GM12891 (cell line): ENCODE results near the gene CELF2.
"Not testable (repeated sequence)": the region's sequence is repeated elsewhere in the genome, so short reads cannot be mapped to it uniquely, and the experiment has no call there.

Experiments
- DNase-seq: peaks from one replicate; pipeline ENCODE4 v3.0.0; 2011; ENCODE audit warnings: low spot score; ENCODE audit not compliant: insufficient read length
- FAIRE-seq: peaks from 2 replicates; lab custom pipeline; 2011; peaks lifted over from hg19 to GRCh38; lab: Jason Lieb, UNC
- PAX5 ChIP-seq: IDR thresholded peaks from 2 replicates; pipeline ENCODE4 v1.6.1; 2011; ENCODE audit warnings: low read length, moderate library complexity, mild to moderate bottlenecking; ENCODE audit not compliant: insufficient read depth, severe bottlenecking
- POLR2A ChIP-seq: IDR thresholded peaks from 2 replicates; pipeline ENCODE4 v1.6.1; 2011; ENCODE audit warnings: low read depth, low read length, control low read depth
- POLR2AphosphoS5 ChIP-seq: IDR thresholded peaks from 2 replicates; pipeline ENCODE4 v1.6.1; 2011; ENCODE audit warnings: low read depth, low read length, control low read depth
- POU2F2 ChIP-seq: IDR thresholded peaks from 2 replicates; pipeline ENCODE4 v1.6.1; 2011; ENCODE audit warnings: low read depth, mild to moderate bottlenecking, control low read depth, low read length, moderate library complexity
- SPI1 ChIP-seq: IDR thresholded peaks from 2 replicates; pipeline ENCODE4 v1.6.1; 2011; ENCODE audit warnings: low read depth, low read length, control low read depth
- TAF1 ChIP-seq: IDR thresholded peaks from 2 replicates; pipeline ENCODE4 v1.6.1; 2011; ENCODE audit warnings: low read depth, low read length, control low read depth

The CELF2 gene

DNA sequence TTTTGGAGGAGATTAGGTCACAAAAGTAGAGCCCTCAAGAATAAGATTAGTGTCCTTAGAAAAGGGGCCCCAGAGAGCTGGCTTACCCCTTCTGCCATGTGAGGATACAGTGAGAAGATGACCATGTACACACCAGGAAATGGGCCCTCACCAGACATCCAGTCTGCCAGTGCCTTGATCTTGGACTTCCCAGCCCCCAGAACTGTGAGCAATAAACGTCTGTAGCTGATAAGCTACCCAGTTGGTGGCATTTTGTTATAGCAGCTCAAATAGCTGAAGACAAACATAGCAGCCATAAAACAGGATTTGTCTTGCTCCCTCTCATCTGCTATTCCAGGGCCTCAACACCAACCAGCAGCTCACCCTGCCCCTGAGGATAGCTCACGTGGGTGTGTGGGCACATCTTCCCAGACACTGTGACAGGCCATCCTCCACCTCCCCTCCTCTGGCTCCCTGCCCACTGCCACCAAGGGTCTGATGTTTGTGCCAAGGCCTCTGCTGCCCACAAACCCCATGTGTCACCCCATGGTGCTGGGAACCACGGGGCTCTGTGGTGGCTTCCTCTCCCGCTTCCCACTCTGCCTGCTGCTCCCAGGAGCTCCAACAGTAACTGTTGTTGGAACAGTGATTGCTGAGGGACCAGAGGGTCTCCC, 341.4 kb downstream of the CELF2 start:
- no peak for FAIRE-seq
- DNase-seq = no peak

GRCh38 chr10:11359869-11360268, 342.2 kb downstream of the CELF2 start:
- TF ChIP-seq POU2F2 (no peak), TAF1 (no peak), POLR2A (no peak), PAX5 (no peak), POLR2AphosphoS5 (no peak), SPI1 (no peak)
- DNase-seq (no peak), FAIRE-seq (no peak)

More for the DNA sequence above, 341.4 kb downstream of the CELF2 start:
- TF ChIP-seq POLR2A (no peak), TAF1 (no peak), POLR2AphosphoS5 (no peak), PAX5 (no peak), SPI1 (no peak), POU2F2 (no peak)

DNA sequence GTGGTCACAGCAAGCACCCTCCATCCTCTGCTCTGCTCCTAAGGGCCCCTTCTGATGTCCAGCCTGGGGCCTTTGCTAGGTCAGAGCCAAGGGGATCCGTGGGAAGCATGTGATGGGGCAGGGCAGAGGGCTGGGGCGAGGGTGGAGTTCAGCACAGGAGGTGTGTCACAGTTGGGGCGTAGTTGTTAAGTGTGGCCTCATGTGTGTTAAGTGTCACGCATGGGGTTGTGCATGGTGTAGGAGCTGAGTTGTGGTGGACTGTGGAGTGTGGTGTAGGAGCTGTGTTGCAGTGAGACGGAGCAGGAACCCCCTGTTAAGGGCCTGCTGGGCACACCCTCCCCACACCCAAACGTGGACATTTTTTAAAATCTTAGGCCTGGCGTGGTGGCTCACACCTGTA, 345.8 kb downstream of the CELF2 start:
- FAIRE-seq (no peak), DNase-seq (no peak)
- TF ChIP-seq PAX5 (no peak), POLR2AphosphoS5 (no peak), POLR2A (no peak), TAF1 (no peak), POU2F2 (no peak)

GRCh38 chr10:11364241-11364640, 346.6 kb downstream of the CELF2 start:
- TF ChIP-seq SPI1 (no peak), POU2F2 (no peak), PAX5 (no peak), TAF1 (no peak), POLR2A (no peak), POLR2AphosphoS5 (no peak)
- no peak for FAIRE-seq
- DNase-seq = no peak

DNA sequence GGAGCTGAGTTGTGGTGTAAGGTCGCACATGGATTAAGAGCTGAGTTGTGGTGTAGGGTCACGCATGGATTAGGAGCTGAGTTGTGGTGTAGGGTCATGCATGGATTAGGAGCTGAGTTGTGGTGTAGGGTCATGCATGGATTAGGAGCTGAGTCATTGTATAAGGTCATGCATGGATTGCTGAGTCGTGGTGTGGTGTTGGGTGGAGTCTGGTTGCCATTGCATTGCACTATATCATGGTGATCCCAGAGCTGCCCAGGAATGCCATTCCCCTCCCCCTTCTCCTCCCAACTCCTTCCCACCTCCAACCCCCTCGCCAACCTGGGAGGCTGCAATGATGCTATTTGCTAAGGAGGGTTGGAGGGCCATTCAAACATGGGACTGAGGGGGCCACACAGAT, 349.2 kb downstream of the CELF2 start:
- not testable (repeated sequence) for FAIRE-seq, DNase-seq

- DNase-seq (no peak), FAIRE-seq (no peak)
- TF ChIP-seq SPI1 = no peak
- no peak for TF ChIP-seq POLR2AphosphoS5
- TF ChIP-seq PAX5 = no peak
- TF ChIP-seq POU2F2 = no peak
- TF ChIP-seq POLR2A = no peak
- TF ChIP-seq TAF1 = no peak
These were observed 349.8 kb downstream of the CELF2 start for GRCh38 chr10:11367505-11367904.

DNA sequence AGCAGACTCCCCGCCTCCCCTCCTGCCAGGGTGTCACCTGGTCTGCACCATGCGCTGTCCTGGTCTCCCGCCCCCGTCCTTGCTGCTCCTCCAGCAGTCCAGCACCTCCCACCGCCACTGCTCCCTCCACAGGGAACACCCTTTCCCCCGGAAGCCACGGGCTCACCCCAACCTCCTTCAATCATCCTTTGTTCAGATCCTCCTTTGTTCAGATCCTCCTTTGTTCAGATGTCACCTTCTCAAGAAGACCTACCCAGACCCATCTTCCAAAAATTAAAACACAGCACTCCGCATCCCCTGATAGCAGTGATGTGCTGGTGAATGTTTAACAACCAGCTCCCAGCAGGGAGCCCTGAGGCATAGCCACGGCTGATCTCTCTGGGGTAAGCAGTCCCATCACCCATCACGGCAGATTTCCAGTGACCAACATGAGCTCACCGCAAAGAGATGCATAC, 356.1 kb downstream of the CELF2 start:
- FAIRE-seq (no peak), DNase-seq (no peak)

DNA sequence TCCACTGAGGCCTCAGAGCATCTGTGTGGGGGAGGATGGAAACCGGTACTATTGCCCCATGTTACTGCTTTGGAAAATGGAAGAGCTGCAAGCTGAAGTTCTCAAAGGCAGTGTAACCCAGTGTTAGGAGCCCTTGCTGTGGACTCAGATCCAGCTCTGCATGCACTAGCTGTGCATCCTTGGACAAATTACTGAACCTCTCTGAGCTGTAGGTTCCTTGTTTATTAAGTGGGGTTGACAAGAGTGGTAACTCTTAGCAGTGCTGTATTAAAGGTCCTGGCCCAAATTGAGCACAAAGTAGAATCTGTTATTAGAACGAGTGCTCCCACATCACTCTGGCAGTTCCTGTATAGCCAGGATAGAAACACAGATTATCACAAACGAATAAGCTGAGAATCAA, 359.6 kb downstream of the CELF2 start:
- TF ChIP-seq POLR2A = no peak
- no peak for TF ChIP-seq POU2F2
- TF ChIP-seq POLR2AphosphoS5 = no peak
- TF ChIP-seq PAX5 = no peak
- no peak for TF ChIP-seq SPI1
- no peak for TF ChIP-seq TAF1
- DNase-seq = no peak
- no peak for FAIRE-seq

More for the DNA sequence above, 356.1 kb downstream of the CELF2 start:
- no peak for TF ChIP-seq POLR2AphosphoS5

DNA sequence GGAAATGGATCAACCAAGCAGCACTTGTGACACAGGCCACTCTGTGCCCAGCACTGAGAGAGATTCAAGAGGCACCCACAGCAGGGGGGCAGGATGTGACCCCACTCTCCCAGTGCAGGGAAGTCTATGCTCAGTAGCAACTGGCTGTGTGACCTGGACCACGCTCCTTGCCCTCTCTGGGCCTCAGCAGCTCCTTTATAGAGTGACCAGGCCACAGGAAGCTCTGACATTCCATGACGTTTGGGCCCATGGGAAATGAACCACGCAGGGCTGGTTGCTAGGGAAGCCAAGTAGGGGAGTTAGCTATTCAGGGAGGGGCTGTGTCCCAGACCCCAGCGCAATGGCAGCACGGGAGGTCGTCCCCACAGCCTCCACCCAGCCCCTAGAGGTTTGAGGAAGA, 361.2 kb downstream of the CELF2 start:
- FAIRE-seq (no peak), DNase-seq (no peak)
- TF ChIP-seq POLR2A (no peak), POLR2AphosphoS5 (no peak), POU2F2 (no peak), TAF1 (no peak), SPI1 (no peak), PAX5 (no peak)

GRCh38 chr10:11379771-11380170, 362.1 kb downstream of the CELF2 start:
- no peak for TF ChIP-seq POU2F2
- TF ChIP-seq SPI1 = no peak
- TF ChIP-seq TAF1 = no peak
- TF ChIP-seq PAX5 = no peak
- TF ChIP-seq POLR2AphosphoS5 = no peak
- TF ChIP-seq POLR2A = no peak
- no peak for FAIRE-seq

More at GRCh38 chr10:11379771-11380170, 362.1 kb downstream of the CELF2 start:
- no peak for DNase-seq
